A549 (cell line): ENCODE measurements around the gene CENPV. TPM values are rescaled to one million over a fixed set of nuclear protein-coding genes. Genes with fewer than 3 reads are reported as not detected.
A peak's percentile ranks its signal among the peaks of the same experiment; 100 is the strongest.

ENCODE experiments used
- ATAC-seq, 2 experiments: fragments of 200-7000 bp in 1 of 2; fragments of >200 bp in 1 of 2; cut with Nextera tagmentation in 1 of 2; cut with Tn5 transposase in 1 of 2; 3 replicates each; pipeline versions ENCODE4 v1.8.0 to v1.9.1; 2018 to 2020; ENCODE audit warnings: mild to moderate bottlenecking in 1 of 2, moderate library complexity in 1 of 2
- CTCF ChIA-PET: fragments of 300-600 bp; sonication (Branson Sonifier 250); formaldehyde crosslinking; extraction: SDS; loops from one replicate; lab custom pipeline; 2021; ENCODE audit warnings: antibody characterized with exemption, inconsistent platforms; lab: Yijun Ruan, JAX
- POLR2A ChIA-PET: fragments of 350-600 bp; formaldehyde crosslinking; extraction: SDS; loops from one replicate; lab custom pipeline; 2021; ENCODE audit warnings: antibody characterized with exemption, inconsistent platforms; lab: Yijun Ruan, JAX
- DNase-seq, 2 experiments: peaks; one replicate each; pipeline versions ENCODE4 v3.0.0 to v3.0.0-alpha.2; 2011 to 2016; ENCODE audit warnings: low read depth in 1 of 2, low spot score in 1 of 2
- FAIRE-seq: peaks from 2 replicates; lab custom pipeline; 2011; peaks lifted over from hg19 to GRCh38; lab: Jason Lieb, UNC
- H3K27ac ChIP-seq, 2 experiments: fragments of >200 bp; sonication (Bioruptor Twin); formaldehyde crosslinking; 3 replicates each; pipeline ENCODE4 v1.5.1; 2016 to 2017
- H3K4me1 ChIP-seq: fragments of >200 bp; sonication (Bioruptor Twin); formaldehyde crosslinking; 3 replicates; pipeline ENCODE4 v1.6.1; 2016
- H3K4me2 ChIP-seq: fragments of >200 bp; sonication (Bioruptor Twin); formaldehyde crosslinking; 3 replicates; pipeline ENCODE4 v1.6.1; 2016
- H3K4me3 ChIP-seq: fragments of >200 bp; sonication (Bioruptor Twin); formaldehyde crosslinking; 3 replicates; pipeline ENCODE4 v1.5.1; 2016
- H3K9me3 ChIP-seq: fragments of >200 bp; sonication (Bioruptor Twin); formaldehyde crosslinking; 3 replicates; pipeline ENCODE4 v1.6.1; 2016
- CEBPB ChIP-seq, 2 experiments: fragments of >200 bp in 1 of 2; sonication (Bioruptor Twin) in 1 of 2; formaldehyde crosslinking in 1 of 2; IDR thresholded peaks; 2 replicates each; pipeline ENCODE4 v1.6.1; 2012 to 2016
- FOSL2 ChIP-seq, 2 experiments: fragments of 450-650 bp in 1 of 2; fragments of >200 bp in 1 of 2; sonication (Bioruptor Twin) in 1 of 2; formaldehyde crosslinking; IDR thresholded peaks; 2 replicates each; pipeline versions ENCODE4 v1.5.0 to v1.6.1; 2016 to 2020; ENCODE audit warnings: mild to moderate bottlenecking in 1 of 2, moderate library complexity in 1 of 2
- FOXS1 ChIP-seq: fragments of 250-450 bp; sonication (Bioruptor Pico); IDR thresholded peaks from 2 replicates; pipeline ENCODE4 v1.5.0; 2020; ENCODE audit warnings: mild to moderate bottlenecking, moderate library complexity
- GATA3 ChIP-seq: IDR thresholded peaks from 2 replicates; pipeline ENCODE4 v1.6.1; 2012; ENCODE audit warnings: borderline replicate concordance
- HEYL ChIP-seq: fragments of 250-450 bp; sonication (Bioruptor Pico); IDR thresholded peaks from 2 replicates; pipeline ENCODE4 v1.8.0; 2021; ENCODE audit warnings: mild to moderate bottlenecking, moderate library complexity
- HOXB13 ChIP-seq: fragments of 250-450 bp; sonication (Bioruptor Pico); IDR thresholded peaks from 2 replicates; pipeline ENCODE4 v1.5.0; 2020; ENCODE audit warnings: low read depth, mild to moderate bottlenecking, moderate library complexity
- HOXB5 ChIP-seq: fragments of 250-450 bp; sonication (Bioruptor Pico); IDR thresholded peaks from 2 replicates; pipeline ENCODE4 v1.5.0; 2020; ENCODE audit warnings: mild to moderate bottlenecking, moderate library complexity
- JUNB ChIP-seq: fragments of >200 bp; sonication (Bioruptor Twin); formaldehyde crosslinking; IDR thresholded peaks from 2 replicates; pipeline ENCODE4 v1.6.1; 2016
- MAZ ChIP-seq: fragments of 150-350 bp; IDR thresholded peaks from 2 replicates; pipeline ENCODE4 v1.6.1; 2014; ENCODE audit warnings: antibody characterized with exemption, low read depth, low read length, borderline replicate concordance
- RAD21 ChIP-seq, 2 experiments: fragments of >200 bp in 1 of 2; sonication (Bioruptor Twin) in 1 of 2; formaldehyde crosslinking in 1 of 2; IDR thresholded peaks in 1 of 2; conservative IDR thresholded peaks in 1 of 2; 2 replicates in 1 of 2; 3 replicates in 1 of 2; pipeline ENCODE4 v1.6.1; 2012 to 2018; ENCODE audit warnings: inconsistent platforms in 1 of 2
- RCOR1 ChIP-seq: fragments of 150-350 bp; IDR thresholded peaks from 2 replicates; pipeline ENCODE4 v1.6.1; 2014; ENCODE audit warnings: antibody characterized with exemption, low read length, low read depth
- SMC3 ChIP-seq: fragments of >200 bp; sonication (Bioruptor Twin); formaldehyde crosslinking; IDR thresholded peaks from 3 replicates; pipeline ENCODE4 v1.6.1; 2018; ENCODE audit warnings: inconsistent platforms
- SREBF2 ChIP-seq: fragments of 450-650 bp; IDR thresholded peaks from 2 replicates; pipeline ENCODE4 v1.6.1; 2014; ENCODE audit warnings: mild to moderate bottlenecking, moderate library complexity
- TP53 ChIP-seq: fragments of 250-450 bp; sonication (Bioruptor Pico); IDR thresholded peaks from 2 replicates; pipeline ENCODE4 v1.5.0; 2021; ENCODE audit warnings: mild to moderate bottlenecking, moderate library complexity
- ZC3H11A ChIP-seq: fragments of 450-650 bp; IDR thresholded peaks from 2 replicates; pipeline ENCODE4 v1.6.1; 2014; ENCODE audit warnings: antibody characterized with exemption, mild to moderate bottlenecking
- ZNF302 ChIP-seq: fragments of 250-450 bp; sonication (Bioruptor Pico); IDR thresholded peaks from 2 replicates; pipeline ENCODE4 v1.9.0; 2021; ENCODE audit warnings: inconsistent platforms, mild to moderate bottlenecking, moderate library complexity
- ZSCAN20 ChIP-seq: fragments of 250-450 bp; sonication (Bioruptor Pico); IDR thresholded peaks from 2 replicates; pipeline ENCODE4 v1.8.0; 2022; ENCODE audit warnings: mild to moderate bottlenecking, moderate library complexity
- WGBS: methylation state at CpG from one replicate; pipeline ENCODE4 v1.1.6; 2017; ENCODE audit errors: missing lambda C conversion rate; 5-methylcytosine and 5-hydroxymethylcytosine counted together
- polyA plus RNA-seq, 4 experiments: library from polyadenylated mRNA; depleted of rRNA in 3 of 4; stranded (reverse); fragments of >200 nt; fragmentation: RNase III in 1 of 4; extraction: RNeasy Plus Mini Kit Qiagen cat#74134 plus additional on column Dnase treatment in 1 of 4; gene quantifications; 2 replicates in 3 of 4; 3 replicates in 1 of 4; pipeline ENCODE4 v1.2.3, GENCODE V29; 2011 to 2017
- TF ChIP-seq, protein P1 (sequence below): fragments of 450-650 bp; IDR thresholded peaks from 2 replicates; pipeline ENCODE4 v1.6.1; 2014; ENCODE audit warnings: antibody characterized with exemption
- TF ChIP-seq, protein P2 (sequence below): IDR thresholded peaks from 2 replicates; pipeline ENCODE4 v1.6.1; 2012; ENCODE audit warnings: low read depth, borderline replicate concordance
- TF ChIP-seq, protein P3 (sequence below): IDR thresholded peaks from 2 replicates; pipeline ENCODE4 v1.6.1; 2012
- TF ChIP-seq, protein P4 (sequence below): fragments of >200 bp; sonication (Bioruptor Twin); formaldehyde crosslinking; IDR thresholded peaks from 3 replicates; pipeline ENCODE4 v1.6.1; 2016
- TF ChIP-seq, protein P5 (sequence below): fragments of 150-350 bp; IDR thresholded peaks from 2 replicates; pipeline ENCODE4 v1.6.1; 2014; ENCODE audit warnings: low read depth, mild to moderate bottlenecking, low read length
- TF ChIP-seq, protein P6 (sequence below): fragments of 250-450 bp; sonication (Bioruptor Pico); IDR thresholded peaks from 2 replicates; pipeline ENCODE4 v1.5.0; 2021; ENCODE audit warnings: mild to moderate bottlenecking, moderate library complexity, borderline replicate concordance

The CENPV gene
- polyA plus RNA-seq, 2 of the 4 experiments (the other 2 are of a cell fraction) = 112 to 202 TPM

DNA sequence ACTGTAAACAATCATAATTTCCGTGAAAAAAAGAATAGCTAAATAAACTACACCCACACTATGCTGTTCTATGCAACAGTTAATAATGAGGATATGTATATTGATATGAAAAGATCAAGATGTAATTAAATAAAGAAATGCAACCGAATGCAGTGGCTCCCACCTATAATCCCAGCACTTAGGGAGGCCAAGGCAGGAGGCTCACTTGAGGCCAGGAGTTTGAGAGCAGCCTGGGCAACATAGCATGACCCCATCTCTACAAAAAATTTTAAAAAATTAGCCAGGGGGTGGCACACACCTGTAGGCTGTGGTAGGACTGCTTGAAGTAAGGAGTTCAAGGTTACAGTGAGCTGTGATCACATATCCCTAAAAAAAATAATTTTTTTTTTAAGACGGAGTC lies 14.9 kb downstream of the CENPV start:
- Histone ChIP-seq H3K9me3 (peaks cover 7% of the 10 kb centered on the region; the same call in 2 of the 3 replicates), H3K4me3 (no peak overlapping the region), H3K27ac (no peak overlapping the region), H3K4me1 (peaks cover 19% of the 10 kb centered on the region), H3K4me2 (no peak overlapping the region)
- ATAC-seq = no peak
- POLR2A ChIA-PET = interaction anchor here (0.9 to 1.0 kb wide), 2 partner anchors 42 to 52 kb away, joined by 3 read pairs; partner anchors contain the start of gene UBB
- WGBS = 81% methylated on average over 3 of the region's 3 CpGs
- no peak for TF ChIP-seq ZNF302 (CRISPR knock-in tag)
- TF ChIP-seq ZSCAN20 = no peak
- TF ChIP-seq, protein P1, sequence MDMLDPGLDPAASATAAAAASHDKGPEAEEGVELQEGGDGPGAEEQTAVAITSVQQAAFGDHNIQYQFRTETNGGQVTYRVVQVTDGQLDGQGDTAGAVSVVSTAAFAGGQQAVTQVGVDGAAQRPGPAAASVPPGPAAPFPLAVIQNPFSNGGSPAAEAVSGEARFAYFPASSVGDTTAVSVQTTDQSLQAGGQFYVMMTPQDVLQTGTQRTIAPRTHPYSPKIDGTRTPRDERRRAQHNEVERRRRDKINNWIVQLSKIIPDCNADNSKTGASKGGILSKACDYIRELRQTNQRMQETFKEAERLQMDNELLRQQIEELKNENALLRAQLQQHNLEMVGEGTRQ = no peak
- TF ChIP-seq CEBPB (IDR thresholded peaks at IDR 0.05) = no peak
- TF ChIP-seq, protein P2, sequence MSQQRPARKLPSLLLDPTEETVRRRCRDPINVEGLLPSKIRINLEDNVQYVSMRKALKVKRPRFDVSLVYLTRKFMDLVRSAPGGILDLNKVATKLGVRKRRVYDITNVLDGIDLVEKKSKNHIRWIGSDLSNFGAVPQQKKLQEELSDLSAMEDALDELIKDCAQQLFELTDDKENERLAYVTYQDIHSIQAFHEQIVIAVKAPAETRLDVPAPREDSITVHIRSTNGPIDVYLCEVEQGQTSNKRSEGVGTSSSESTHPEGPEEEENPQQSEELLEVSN = no peak
- no peak for TF ChIP-seq RCOR1
- no peak for TF ChIP-seq HEYL
- no peak for TF ChIP-seq TP53
- TF ChIP-seq RAD21 (conservative IDR thresholded peaks at IDR 0.05 in 1 of 2, IDR thresholded peaks at IDR 0.05 in 1 of 2) = no peak
- TF ChIP-seq, protein P3, sequence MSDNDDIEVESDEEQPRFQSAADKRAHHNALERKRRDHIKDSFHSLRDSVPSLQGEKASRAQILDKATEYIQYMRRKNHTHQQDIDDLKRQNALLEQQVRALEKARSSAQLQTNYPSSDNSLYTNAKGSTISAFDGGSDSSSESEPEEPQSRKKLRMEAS = no peak
- TF ChIP-seq ZC3H11A = no peak
- DNase-seq = no peak
- CTCF ChIA-PET = interaction anchor here (0.9 to 10.4 kb wide), 9 partner anchors 9 to 183 kb away, joined by 3 to 85 read pairs (median 5); partner anchors contain the start of gene CENPV
- FAIRE-seq = no peak

DNA sequence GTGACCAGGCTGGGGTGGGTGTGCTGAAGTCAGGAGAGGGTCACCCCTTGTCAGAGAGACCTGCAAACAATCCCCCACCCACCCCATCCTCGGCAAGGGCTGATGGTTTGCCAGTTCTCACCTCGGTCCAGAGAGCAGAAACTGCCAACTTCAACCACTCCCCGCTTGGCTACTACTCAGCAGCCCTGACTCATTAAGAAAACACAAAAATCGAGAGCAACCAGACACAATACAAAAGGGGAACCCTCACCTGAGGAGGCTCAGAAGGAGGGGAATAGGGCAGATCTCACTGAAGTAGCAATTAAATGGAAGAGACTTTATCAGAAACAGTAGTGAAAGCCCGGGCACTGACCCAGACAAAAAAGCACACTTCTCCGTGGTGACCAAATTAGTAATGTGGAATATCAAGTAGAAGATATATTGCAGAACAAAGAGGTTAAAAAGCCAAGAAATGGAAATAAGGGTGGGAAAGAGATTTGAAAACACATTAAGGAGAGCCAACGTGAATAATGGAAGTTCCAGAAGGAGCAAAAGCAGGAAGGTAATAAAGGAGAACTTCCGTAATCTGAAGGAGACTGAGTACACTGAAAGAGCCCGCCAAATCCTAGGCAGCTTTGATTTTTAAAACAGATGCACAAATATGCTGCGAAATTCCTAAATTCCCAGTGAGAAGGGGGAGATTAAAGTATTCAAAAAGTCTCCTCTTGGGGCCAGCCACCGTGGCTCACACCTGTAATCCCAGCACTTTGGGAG lies 23.6 kb downstream of the CENPV start:
- DNase-seq = peak; percentile 64 to 67
- CTCF ChIA-PET = interaction anchor here (0.7 to 2.8 kb wide), 8 partner anchors 9 to 1639 kb away, joined by 3 to 16 read pairs (median 4); partner anchors contain the start of gene CENPV
- peak; percentile 87 to 88 for ATAC-seq
- H3K4me2 ChIP-seq = peak overlapping the region; percentile 79
- POLR2A ChIA-PET = interaction anchor here (0.7 kb wide), 1 partner anchor 56 kb away, joined by 4 read pairs; no protein-coding TSS in a partner anchor
- 0 out of 3 replicates have a peak overlapping the region, but pooled peaks have one; percentile 5 for H3K4me3 ChIP-seq
- 37% methylated on average over 11 of the region's 11 CpGs for WGBS
- H3K9me3 ChIP-seq = no peaks in the 10 kb centered on the region
- H3K4me1 ChIP-seq = peaks cover 39% of the 10 kb centered on the region
- H3K27ac ChIP-seq = peak overlapping the region; percentile 62 to 79
- peak; percentile 94 for FAIRE-seq
- TF ChIP-seq FOXS1 (CRISPR knock-in tag) = peak; percentile 90; the same call in 1 of the 2 replicates
- peak; percentile 46; the same call in 1 of the 2 replicates for TF ChIP-seq JUNB
- no peak for TF ChIP-seq ZNF302 (CRISPR knock-in tag)
- TF ChIP-seq, protein P2 = 0 out of 2 replicates have a peak, but pooled peaks have one; percentile 27
- TF ChIP-seq GATA3 = peak; percentile 10; the same call in 1 of the 2 replicates
- TF ChIP-seq HEYL = no peak
- TF ChIP-seq MAZ = no peak
- TF ChIP-seq, protein P3 = 0 out of 2 replicates have a peak, but pooled peaks have one; percentile 44
- TF ChIP-seq FOSL2 (IDR thresholded peaks at IDR 0.05) = peak; percentile 39; the same call in 1 of the 2 replicates
- TF ChIP-seq FOSL2 (CRISPR knock-in tag; IDR thresholded peaks at IDR 0.05) = peak; percentile 75
- TF ChIP-seq, all 56 proteins: peak for 6

DNA sequence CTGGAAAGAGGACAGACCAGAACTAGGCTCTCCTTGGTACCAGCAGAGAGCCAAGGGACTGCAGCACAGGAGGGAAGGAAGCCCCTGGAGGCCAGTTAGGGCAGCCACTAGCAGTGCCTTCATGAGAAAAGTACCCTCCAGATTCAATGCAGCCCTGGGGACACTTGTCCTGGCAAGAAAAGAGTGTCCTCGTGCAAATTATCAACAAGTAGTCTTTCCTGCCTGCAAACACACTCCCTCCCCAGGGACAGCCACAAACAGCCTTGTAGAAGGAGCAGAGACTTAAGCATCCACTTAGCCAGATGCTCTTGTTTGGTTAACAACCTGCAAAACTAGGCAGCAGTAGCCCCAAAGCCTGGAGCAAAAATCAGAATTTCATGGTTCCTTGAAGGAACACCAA lies 24.3 kb downstream of the CENPV start:
- Histone ChIP-seq H3K4me1 (peaks cover 38% of the 10 kb centered on the region), H3K9me3 (no peaks in the 10 kb centered on the region), H3K27ac (peak overlapping the region; percentile 62 to 79), H3K4me3 (no peak overlapping the region), H3K4me2 (peak overlapping the region; percentile 79)
- CTCF ChIA-PET = interaction anchor here (2.9 to 6.0 kb wide), 2 partner anchors 21 to 24 kb away, joined by 11 to 58 read pairs; no protein-coding TSS in a partner anchor
- no peak for FAIRE-seq
- POLR2A ChIA-PET = no interaction called here
- 0% methylated on average over 1 of the region's 1 CpG for WGBS
- DNase-seq = peak in 1 of 2 experiments; percentile 63
- peak; percentile 86 to 90 for ATAC-seq
- TF ChIP-seq, protein P4, sequence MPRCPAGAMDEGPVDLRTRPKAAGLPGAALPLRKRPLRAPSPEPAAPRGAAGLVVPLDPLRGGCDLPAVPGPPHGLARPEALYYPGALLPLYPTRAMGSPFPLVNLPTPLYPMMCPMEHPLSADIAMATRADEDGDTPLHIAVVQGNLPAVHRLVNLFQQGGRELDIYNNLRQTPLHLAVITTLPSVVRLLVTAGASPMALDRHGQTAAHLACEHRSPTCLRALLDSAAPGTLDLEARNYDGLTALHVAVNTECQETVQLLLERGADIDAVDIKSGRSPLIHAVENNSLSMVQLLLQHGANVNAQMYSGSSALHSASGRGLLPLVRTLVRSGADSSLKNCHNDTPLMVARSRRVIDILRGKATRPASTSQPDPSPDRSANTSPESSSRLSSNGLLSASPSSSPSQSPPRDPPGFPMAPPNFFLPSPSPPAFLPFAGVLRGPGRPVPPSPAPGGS = no peak
- TF ChIP-seq SREBF2 = no peak
- no peak for TF ChIP-seq FOXS1 (CRISPR knock-in tag)
- TF ChIP-seq, protein P5, sequence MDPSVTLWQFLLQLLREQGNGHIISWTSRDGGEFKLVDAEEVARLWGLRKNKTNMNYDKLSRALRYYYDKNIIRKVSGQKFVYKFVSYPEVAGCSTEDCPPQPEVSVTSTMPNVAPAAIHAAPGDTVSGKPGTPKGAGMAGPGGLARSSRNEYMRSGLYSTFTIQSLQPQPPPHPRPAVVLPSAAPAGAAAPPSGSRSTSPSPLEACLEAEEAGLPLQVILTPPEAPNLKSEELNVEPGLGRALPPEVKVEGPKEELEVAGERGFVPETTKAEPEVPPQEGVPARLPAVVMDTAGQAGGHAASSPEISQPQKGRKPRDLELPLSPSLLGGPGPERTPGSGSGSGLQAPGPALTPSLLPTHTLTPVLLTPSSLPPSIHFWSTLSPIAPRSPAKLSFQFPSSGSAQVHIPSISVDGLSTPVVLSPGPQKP = no peak
- TF ChIP-seq, protein P6, sequence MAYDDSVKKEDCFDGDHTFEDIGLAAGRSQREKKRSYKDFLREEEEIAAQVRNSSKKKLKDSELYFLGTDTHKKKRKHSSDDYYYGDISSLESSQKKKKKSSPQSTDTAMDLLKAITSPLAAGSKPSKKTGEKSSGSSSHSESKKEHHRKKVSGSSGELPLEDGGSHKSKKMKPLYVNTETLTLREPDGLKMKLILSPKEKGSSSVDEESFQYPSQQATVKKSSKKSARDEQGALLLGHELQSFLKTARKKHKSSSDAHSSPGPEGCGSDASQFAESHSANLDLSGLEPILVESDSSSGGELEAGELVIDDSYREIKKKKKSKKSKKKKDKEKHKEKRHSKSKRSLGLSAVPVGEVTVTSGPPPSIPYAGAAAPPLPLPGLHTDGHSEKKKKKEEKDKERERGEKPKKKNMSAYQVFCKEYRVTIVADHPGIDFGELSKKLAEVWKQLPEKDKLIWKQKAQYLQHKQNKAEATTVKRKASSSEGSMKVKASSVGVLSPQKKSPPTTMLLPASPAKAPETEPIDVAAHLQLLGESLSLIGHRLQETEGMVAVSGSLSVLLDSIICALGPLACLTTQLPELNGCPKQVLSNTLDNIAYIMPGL = no peak
- TF ChIP-seq TP53 = no peak
- TF ChIP-seq HOXB13 = no peak
- no peak for TF ChIP-seq SMC3
- TF ChIP-seq HOXB5 (CRISPR knock-in tag) = no peak
